Left cardiac atrium (tissue), 4 donors: ENCODE results near the gene TMEM14B. TPM values are rescaled to one million over a fixed set of nuclear protein-coding genes. Genes with fewer than 3 reads are reported as not detected.
A peak's percentile ranks its signal among the peaks of the same experiment; 100 is the strongest.
"Not testable (repeated sequence)": the region's sequence is repeated elsewhere in the genome, so short reads cannot be mapped to it uniquely, and the experiment has no call there.

ENCODE experiments used
- ATAC-seq, 2 donors: fragments of 200-7000 bp; cut with Tn5 transposase; one replicate each; pipeline ENCODE4 v1.9.1; 2020; ENCODE audit warnings: mild to moderate bottlenecking in 2 of 2, moderate library complexity in 2 of 2
- DNase-seq: peaks from one replicate; pipeline ENCODE4 v3.0.0-alpha.2; 2020
- intact Hi-C, 2 donors: fragments of 100-400 bp; cut with DNase I; formaldehyde crosslinking; loops; one replicate each; pipeline versions ENCODE4 v1.14.1 to v1.15.1; 2022 to 2023
- long read RNA-seq: library from polyadenylated mRNA; unstranded; transcript quantifications from one replicate; pipeline ENCODE4 v2.0.0, GENCODE V29; 2021
- total RNA-seq, 2 donors: library from RNA; stranded (reverse); fragmentation: NEBNext Ultra II Directional; extraction: Animal tissue kit (Norgen Biotek cat#: 25700); gene quantifications; one replicate each; pipeline ENCODE4 v1.2.1, GENCODE V29; 2021
- donor health status: DM: no; HTN: yes; CAD: no.
- donor health status: DM: no; HTN: yes; CAD: no; lungs with severe emphysema.
- donor health status: DM: yes; HTN: yes; CAD: no.
- donor health status: Dilated cardiomyopathy.

Gene TMEM14B
- 100 to 1,000 TPM in 1 of 2 donors, 10 to 100 TPM in 1; 91.3 to 101 TPM for total RNA-seq
- long read RNA-seq, transcript TMEM14B-202 (6 exons, 975 nt) = major isoform, 19 of 22 reads
- long read RNA-seq, partial matches to known transcripts = 0 of 22 reads
- long read RNA-seq, other reads (novel, unspliced or antisense) = 1 of 22 reads

- peak; percentile 99 for ATAC-seq
- intact Hi-C loops = loop anchor here in 1 of 2 donors (1.0 to 2.0 kb wide), 2 partner anchors 24 to 53 kb away; partner anchors contain the start of genes C6orf52, PAK1IP1 and TMEM14C
Observed at GRCh38 chr6:10747251-10747972, at the start of gene TMEM14B. Gene TMEM14B, plus strand, starts transcription at chr6:10747805. Its CDS starts 1,441 bp downstream, at chr6:10749246.

GRCh38 chr6:10713962-10714361, 33.6 kb upstream of the TMEM14B start:
- ATAC-seq (no peak), DNase-seq (no peak)
- intact Hi-C loops = no loop called here

More at GRCh38 chr6:10747251-10747972, at the start of gene TMEM14B:
- DNase-seq = peak; percentile 100

- intact Hi-C loops = no loop called here
- no peak for ATAC-seq
- DNase-seq = no peak
Observed at GRCh38 chr6:10719296-10719963, 28.2 kb upstream of the TMEM14B start.

GRCh38 chr6:10719964-10720264, 27.7 kb upstream of the TMEM14B start:
- DNase-seq = peak; percentile 54
- intact Hi-C loops = no loop called here
- ATAC-seq = peak in 1 of 2 donors; percentile 2

GRCh38 chr6:10720265-10720959, 27.2 kb upstream of the TMEM14B start:
- intact Hi-C loops = no loop called here
- ATAC-seq (peak in 1 of 2 donors; percentile 23), DNase-seq (peak; percentile 66)

- intact Hi-C loops = not testable (repeated sequence)
Observed at GRCh38 chr6:10720960-10721849, 26.4 kb upstream of the TMEM14B start.

GRCh38 chr6:10721850-10722569, 25.6 kb upstream of the TMEM14B start:
- no peak for ATAC-seq
- intact Hi-C loops = loop anchor here in 1 of 2 donors (2.0 kb wide), 1 partner anchor 27 kb away; the partner anchor contains the start of genes C6orf52 and PAK1IP1
- DNase-seq = no peak

More at GRCh38 chr6:10720960-10721849, 26.4 kb upstream of the TMEM14B start:
- ATAC-seq, DNase-seq: not testable (repeated sequence)

GRCh38 chr6:10722570-10722819, 25.1 kb upstream of the TMEM14B start:
- ATAC-seq (no peak), DNase-seq (no peak)
- intact Hi-C loops = loop anchor here in 1 of 2 donors (2.0 kb wide), 1 partner anchor 28 kb away; the partner anchor contains the start of genes C6orf52 and PAK1IP1

- DNase-seq = peak; percentile 100
- intact Hi-C loops = loop anchor here in 1 of 2 donors (1.0 to 2.0 kb wide), 2 partner anchors 24 to 28 kb away; partner anchors contain the start of genes C6orf52, PAK1IP1 and TMEM14B
- ATAC-seq = peak; percentile 98 to 99
Observed at GRCh38 chr6:10722820-10723566, 24.6 kb upstream of the TMEM14B start, which contains the start of gene TMEM14C. Gene TMEM14C, plus strand, starts transcription at chr6:10723070. Its CDS starts 1,544 bp downstream, at chr6:10724614.

- intact Hi-C loops = loop anchor here in 1 of 2 donors (1.0 to 2.0 kb wide), 2 partner anchors 24 to 29 kb away; partner anchors contain the start of genes C6orf52, PAK1IP1 and TMEM14B
- ATAC-seq (peak in 1 of 2 donors; percentile 2), DNase-seq (no peak)
Observed at GRCh38 chr6:10723567-10723881, 24.1 kb upstream of the TMEM14B start.

- no peak for ATAC-seq
- intact Hi-C loops = no loop called here
- no peak for DNase-seq
Observed at GRCh38 chr6:10725044-10725443, 22.6 kb upstream of the TMEM14B start.

GRCh38 chr6:10725716-10726115, 21.9 kb upstream of the TMEM14B start:
- no peak for ATAC-seq
- intact Hi-C loops = no loop called here

GRCh38 chr6:10730254-10730653, 17.4 kb upstream of the TMEM14B start:
- ATAC-seq = peak in 1 of 2 donors; percentile 80
- no peak for DNase-seq
- intact Hi-C loops = no loop called here

More at GRCh38 chr6:10725716-10726115, 21.9 kb upstream of the TMEM14B start:
- no peak for DNase-seq

GRCh38 chr6:10733151-10733715, 14.4 kb upstream of the TMEM14B start:
- DNase-seq (no peak), ATAC-seq (no peak)
- intact Hi-C loops = no loop called here

- DNase-seq (no peak), ATAC-seq (no peak)
- intact Hi-C loops = no loop called here
Observed at GRCh38 chr6:10733863-10734262, 13.7 kb upstream of the TMEM14B start.

- ATAC-seq (no peak), DNase-seq (no peak)
- intact Hi-C loops = no loop called here
Observed at GRCh38 chr6:10736731-10737130, 10.9 kb upstream of the TMEM14B start.

- ATAC-seq (no peak), DNase-seq (no peak)
- intact Hi-C loops = no loop called here
Observed at GRCh38 chr6:10740061-10740460, 7.5 kb upstream of the TMEM14B start.
